ENCODE data around the gene ZNF397.

Gene ZNF397

DNA sequence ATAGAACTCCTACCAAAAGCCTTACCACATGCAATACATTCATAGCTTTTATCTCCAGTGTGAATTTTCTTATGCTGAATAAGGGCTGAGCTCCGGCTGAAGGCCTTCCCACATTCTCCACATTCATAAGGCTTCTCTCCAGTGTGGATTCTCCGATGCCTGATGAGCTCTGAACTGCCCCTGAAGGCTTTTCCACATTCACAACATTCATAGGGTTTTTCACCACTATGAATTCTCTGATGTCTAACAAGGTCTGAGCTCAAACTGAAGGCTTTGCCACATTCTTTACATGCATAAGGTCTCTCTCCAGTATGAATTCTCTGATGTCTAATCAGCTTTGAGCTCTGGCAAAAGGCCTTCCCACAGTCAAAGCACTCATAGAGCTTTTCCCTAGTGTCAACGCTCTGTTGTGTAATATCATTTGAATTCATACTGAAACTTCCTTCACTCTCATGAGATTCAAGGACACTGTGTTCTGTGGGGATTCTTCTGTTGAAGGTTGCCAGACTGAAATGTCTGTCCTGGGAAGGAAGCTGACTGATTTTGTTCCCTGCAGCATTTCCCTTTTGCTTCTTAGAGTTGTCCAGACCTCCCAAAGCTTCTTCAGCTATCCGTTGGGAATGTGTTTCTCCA is 12.9 kb downstream of the ZNF397 start:
- ATAC-seq (ENCODE audit: low read depth) = no peak
- Histone ChIP-seq H3K27ac (ENCODE audit: poor library complexity, severe bottlenecking) (no peak overlapping the region), H3K36me3 (ENCODE audit: low read depth) (peaks cover 9% of the 10 kb centered on the region; the same call in 1 of the 2 replicates), H3K27me3 (ENCODE audit: insufficient read depth, poor library complexity, severe bottlenecking) (no peaks in the 10 kb centered on the region), H3K4me1 (ENCODE audit: insufficient read depth, poor library complexity, severe bottlenecking) (no peaks in the 10 kb centered on the region), H3K4me3 (ENCODE audit: severe bottlenecking) (no peak overlapping the region), H3K9me3 (ENCODE audit: severe bottlenecking) (peaks cover 2% of the 10 kb centered on the region)
- no peak for DNase-seq (ENCODE audit: low spot score)
- TF ChIP-seq, protein P1, sequence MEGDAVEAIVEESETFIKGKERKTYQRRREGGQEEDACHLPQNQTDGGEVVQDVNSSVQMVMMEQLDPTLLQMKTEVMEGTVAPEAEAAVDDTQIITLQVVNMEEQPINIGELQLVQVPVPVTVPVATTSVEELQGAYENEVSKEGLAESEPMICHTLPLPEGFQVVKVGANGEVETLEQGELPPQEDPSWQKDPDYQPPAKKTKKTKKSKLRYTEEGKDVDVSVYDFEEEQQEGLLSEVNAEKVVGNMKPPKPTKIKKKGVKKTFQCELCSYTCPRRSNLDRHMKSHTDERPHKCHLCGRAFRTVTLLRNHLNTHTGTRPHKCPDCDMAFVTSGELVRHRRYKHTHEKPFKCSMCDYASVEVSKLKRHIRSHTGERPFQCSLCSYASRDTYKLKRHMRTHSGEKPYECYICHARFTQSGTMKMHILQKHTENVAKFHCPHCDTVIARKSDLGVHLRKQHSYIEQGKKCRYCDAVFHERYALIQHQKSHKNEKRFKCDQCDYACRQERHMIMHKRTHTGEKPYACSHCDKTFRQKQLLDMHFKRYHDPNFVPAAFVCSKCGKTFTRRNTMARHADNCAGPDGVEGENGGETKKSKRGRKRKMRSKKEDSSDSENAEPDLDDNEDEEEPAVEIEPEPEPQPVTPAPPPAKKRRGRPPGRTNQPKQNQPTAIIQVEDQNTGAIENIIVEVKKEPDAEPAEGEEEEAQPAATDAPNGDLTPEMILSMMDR (IDR thresholded peaks at IDR 0.05; ENCODE audit: poor library complexity, severe bottlenecking) = no peak

DNA sequence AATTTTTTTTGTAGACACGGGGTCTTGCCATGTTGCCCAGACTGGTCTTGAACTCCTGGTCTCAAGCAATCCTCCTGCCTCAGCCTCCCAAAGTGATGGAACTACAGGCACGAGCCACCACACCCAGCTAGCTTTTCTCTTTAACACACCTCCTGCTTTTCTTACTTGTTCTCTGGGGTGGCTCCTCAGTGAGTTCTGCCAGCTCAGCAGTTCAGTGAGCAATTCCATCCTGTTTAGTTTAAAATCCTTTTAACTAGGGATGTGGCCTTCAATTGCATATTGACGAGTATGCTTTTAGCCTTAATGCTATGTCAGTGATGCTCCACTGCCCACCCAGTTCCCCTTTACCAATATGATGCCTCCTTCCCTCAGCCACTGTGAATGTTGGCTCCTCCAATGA is 16.1 kb downstream of the ZNF397 start:
- DNase-seq (ENCODE audit: low spot score) (no peak), ATAC-seq (ENCODE audit: low read depth) (no peak)
- TF ChIP-seq, protein P1 (IDR thresholded peaks at IDR 0.05; ENCODE audit: poor library complexity, severe bottlenecking) = no peak
- H3K4me3 ChIP-seq (ENCODE audit: severe bottlenecking) = no peak overlapping the region
- peaks cover 4% of the 10 kb centered on the region; the same call in 1 of the 2 replicates for H3K36me3 ChIP-seq (ENCODE audit: low read depth)
- peaks cover 2% of the 10 kb centered on the region for H3K9me3 ChIP-seq (ENCODE audit: severe bottlenecking)
- H3K27me3 ChIP-seq (ENCODE audit: insufficient read depth, poor library complexity, severe bottlenecking) = no peaks in the 10 kb centered on the region
- H3K4me1 ChIP-seq (ENCODE audit: insufficient read depth, poor library complexity, severe bottlenecking) = no peaks in the 10 kb centered on the region
- no peak overlapping the region for H3K27ac ChIP-seq (ENCODE audit: poor library complexity, severe bottlenecking)

DNA sequence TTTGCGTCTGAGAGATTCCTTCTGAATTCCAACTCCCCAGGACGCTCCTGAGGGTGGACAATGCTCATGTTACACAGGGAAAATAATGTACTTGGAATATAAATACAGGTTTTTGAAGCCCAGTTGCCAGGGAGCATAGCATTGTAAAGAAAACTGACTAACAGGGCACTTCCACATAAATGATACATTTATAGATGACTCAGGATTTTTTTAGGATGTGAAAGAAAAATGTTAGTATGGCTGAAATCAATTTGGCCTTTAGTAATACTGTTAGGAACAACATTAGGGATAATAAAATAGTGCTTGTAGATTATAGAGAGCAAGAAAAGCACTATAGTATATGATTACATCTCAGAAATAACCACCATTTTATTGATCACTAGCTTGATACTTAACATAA is 23.6 kb downstream of the ZNF397 start:
- Histone ChIP-seq H3K27me3 (ENCODE audit: insufficient read depth, poor library complexity, severe bottlenecking) (no peaks in the 10 kb centered on the region), H3K36me3 (ENCODE audit: low read depth) (no peaks in the 10 kb centered on the region), H3K4me1 (ENCODE audit: insufficient read depth, poor library complexity, severe bottlenecking) (no peaks in the 10 kb centered on the region), H3K4me3 (ENCODE audit: severe bottlenecking) (no peak overlapping the region), H3K27ac (ENCODE audit: poor library complexity, severe bottlenecking) (no peak overlapping the region), H3K9me3 (ENCODE audit: severe bottlenecking) (peaks cover 3% of the 10 kb centered on the region)
- ATAC-seq (ENCODE audit: low read depth) (no peak), DNase-seq (ENCODE audit: low spot score) (no peak)
- TF ChIP-seq, protein P1 (IDR thresholded peaks at IDR 0.05; ENCODE audit: poor library complexity, severe bottlenecking) = no peak

DNA sequence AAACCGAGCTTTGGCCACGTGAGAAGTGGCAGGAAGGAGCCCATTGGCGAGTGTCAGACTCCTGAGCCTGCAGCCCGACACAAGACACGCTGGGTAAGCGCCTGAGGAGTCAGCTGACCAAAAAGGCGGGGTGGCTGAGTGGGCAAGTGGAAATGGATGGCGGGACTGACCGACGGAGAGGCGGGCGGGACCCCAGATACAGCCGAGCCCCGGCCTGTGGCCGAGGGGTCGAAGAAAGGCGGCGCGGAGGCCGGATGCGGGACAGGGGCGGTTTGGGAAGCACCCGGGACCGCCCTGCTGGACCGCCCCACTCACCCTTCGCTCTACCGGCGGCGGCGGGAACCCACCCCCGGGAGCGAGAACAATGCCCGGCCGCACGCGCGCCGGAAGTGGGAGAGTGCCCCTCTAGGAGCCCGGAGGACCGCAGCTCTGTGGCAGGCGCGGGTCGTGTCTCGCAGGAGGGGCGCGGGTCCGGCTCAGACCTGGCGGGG is 26.4 kb downstream of the ZNF397 start:
- Histone ChIP-seq H3K27ac (ENCODE audit: poor library complexity, severe bottlenecking) (no peak overlapping the region), H3K4me3 (ENCODE audit: severe bottlenecking) (peak overlapping the region; percentile 33), H3K36me3 (ENCODE audit: low read depth) (no peaks in the 10 kb centered on the region), H3K27me3 (ENCODE audit: insufficient read depth, poor library complexity, severe bottlenecking) (no peaks in the 10 kb centered on the region), H3K9me3 (ENCODE audit: severe bottlenecking) (peaks cover 3% of the 10 kb centered on the region), H3K4me1 (ENCODE audit: insufficient read depth, poor library complexity, severe bottlenecking) (no peaks in the 10 kb centered on the region)
- ATAC-seq (ENCODE audit: low read depth) (peak; percentile 67), DNase-seq (ENCODE audit: low spot score) (no peak)
- TF ChIP-seq, protein P1 (IDR thresholded peaks at IDR 0.05; ENCODE audit: poor library complexity, severe bottlenecking) = no peak

DNA sequence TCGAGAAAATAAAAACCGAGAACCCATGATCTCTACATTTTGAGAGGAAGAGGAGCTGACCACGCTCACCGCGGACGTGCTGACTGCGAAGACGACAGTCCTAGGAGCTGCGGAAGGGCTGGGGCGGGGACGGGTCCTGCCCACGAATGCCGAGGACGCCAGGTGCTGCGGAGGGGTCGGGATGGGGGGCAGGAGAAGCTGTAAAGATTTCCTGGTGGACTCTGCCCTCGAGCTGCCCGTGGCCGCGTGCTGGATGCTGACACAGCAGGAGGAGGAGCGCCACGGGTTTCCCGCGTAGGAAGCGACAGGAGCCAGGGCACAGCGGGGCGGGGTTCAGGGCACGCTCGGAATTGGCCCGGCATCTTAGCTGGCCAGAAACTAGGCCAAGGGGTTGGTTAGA is 27.0 kb downstream of the ZNF397 start:
- Histone ChIP-seq H3K36me3 (ENCODE audit: low read depth) (no peaks in the 10 kb centered on the region), H3K27ac (ENCODE audit: poor library complexity, severe bottlenecking) (no peak overlapping the region), H3K9me3 (ENCODE audit: severe bottlenecking) (peaks cover 3% of the 10 kb centered on the region), H3K4me3 (ENCODE audit: severe bottlenecking) (peak overlapping the region; percentile 33), H3K4me1 (ENCODE audit: insufficient read depth, poor library complexity, severe bottlenecking) (no peaks in the 10 kb centered on the region), H3K27me3 (ENCODE audit: insufficient read depth, poor library complexity, severe bottlenecking) (no peaks in the 10 kb centered on the region)
- DNase-seq (ENCODE audit: low spot score) = no peak
- TF ChIP-seq, protein P1 (IDR thresholded peaks at IDR 0.05; ENCODE audit: poor library complexity, severe bottlenecking) = no peak
- ATAC-seq (ENCODE audit: low read depth) = no peak
